NCI-H2081 treated with DMSO at 0.1 percent for 48 hours (cell line): ENCODE results near the gene BMS1.
"Not testable (repeated sequence)": the region's sequence is repeated elsewhere in the genome, so short reads cannot be mapped to it uniquely, and the experiment has no call there.

Source experiments
- DNase-seq: peaks from one replicate; lab custom pipeline; 2025; lab: John Stamatoyannopoulos, UW

Gene BMS1

GRCh38 chr10:42785759-42786158 is 3.2 kb downstream of the BMS1 start:
- DNase-seq: no peak

- DNase-seq: no peak
These were observed 8.2 kb downstream of the BMS1 start for GRCh38 chr10:42790835-42791234.

GRCh38 chr10:42795701-42796100 is 13.1 kb downstream of the BMS1 start:
- no peak for DNase-seq

GRCh38 chr10:42801135-42801534 is 18.5 kb downstream of the BMS1 start:
- DNase-seq: no peak

GRCh38 chr10:42802876-42803275 is 20.3 kb downstream of the BMS1 start:
- no peak for DNase-seq

- no peak for DNase-seq
These were observed 27.1 kb downstream of the BMS1 start for GRCh38 chr10:42809676-42810075.

- no peak for DNase-seq
These were observed 29.4 kb downstream of the BMS1 start for GRCh38 chr10:42812028-42812427.

GRCh38 chr10:42813989-42814687 is 31.5 kb downstream of the BMS1 start:
- not testable (repeated sequence) for DNase-seq

GRCh38 chr10:42816334-42816733 is 33.7 kb downstream of the BMS1 start:
- DNase-seq: not testable (repeated sequence)

- no peak for DNase-seq
These were observed 34.3 kb downstream of the BMS1 start for GRCh38 chr10:42816912-42817311.

- DNase-seq: not testable (repeated sequence)
These were observed 34.8 kb downstream of the BMS1 start for GRCh38 chr10:42817417-42817816.

GRCh38 chr10:42826759-42827158 is 44.2 kb downstream of the BMS1 start:
- DNase-seq: not testable (repeated sequence)

- no peak for DNase-seq
These were observed 44.6 kb downstream of the BMS1 start for GRCh38 chr10:42827201-42827600.

- not testable (repeated sequence) for DNase-seq
These were observed 45.8 kb downstream of the BMS1 start for GRCh38 chr10:42828391-42828790.

GRCh38 chr10:42830237-42830636 is 47.6 kb downstream of the BMS1 start:
- no peak for DNase-seq

GRCh38 chr10:42836096-42836495 is 53.5 kb downstream of the BMS1 start:
- no peak for DNase-seq

GRCh38 chr10:42836771-42837468 is 54.3 kb downstream of the BMS1 start:
- DNase-seq: no peak

- not testable (repeated sequence) for DNase-seq
These were observed 62.2 kb downstream of the BMS1 start for GRCh38 chr10:42844810-42845209.

GRCh38 chr10:42847261-42847660 is 64.7 kb downstream of the BMS1 start:
- not testable (repeated sequence) for DNase-seq

- no peak for DNase-seq
These were observed 68.3 kb downstream of the BMS1 start for GRCh38 chr10:42850931-42851330.

GRCh38 chr10:42859256-42859655 is 76.7 kb downstream of the BMS1 start:
- DNase-seq: no peak

- DNase-seq: not testable (repeated sequence)
These were observed 77.4 kb downstream of the BMS1 start for GRCh38 chr10:42860016-42860415.

GRCh38 chr10:42862801-42863200 is 80.2 kb downstream of the BMS1 start:
- DNase-seq: not testable (repeated sequence)

GRCh38 chr10:42864575-42864974 is 82.0 kb downstream of the BMS1 start:
- no peak for DNase-seq
